CD14-positive monocyte (primary cell): Measurements from ENCODE around the gene PNMA1. TPM values are rescaled to one million over a fixed set of nuclear protein-coding genes. Genes with fewer than 3 reads are reported as not detected.

Experiments used
- DNase-seq, 3 donors: peaks; one replicate each; pipeline ENCODE4 v3.0.0-alpha.2; 2011 to 2022
- H2AFZ ChIP-seq: 2 replicates; pipeline ENCODE4 v1.6.0; 2012; ENCODE audit warnings: mild to moderate bottlenecking, low read depth, low read length, inconsistent platforms; ENCODE audit not compliant: insufficient read depth, poor library complexity, severe bottlenecking
- H3K27ac ChIP-seq, 2 donors: 1 replicate in 1 of 2; 2 replicates in 1 of 2; pipeline ENCODE4 v1.5.1; 2012 to 2013; ENCODE audit warnings: low read length in 2 of 2, control low read depth in 1 of 2, inconsistent platforms in 1 of 2, low read depth in 1 of 2, mild to moderate bottlenecking in 1 of 2
- H3K27me3 ChIP-seq, 2 donors: one replicate each; pipeline versions ENCODE4 v1.6.0 to v1.6.1; 2011 to 2013; ENCODE audit warnings: low read length in 2 of 2; ENCODE audit not compliant: control insufficient read depth in 2 of 2, insufficient read depth in 2 of 2
- H3K36me3 ChIP-seq, 2 donors: replicated peaks in 1 of 2; 1 replicate in 1 of 2; 2 replicates in 1 of 2; pipeline versions ENCODE4 v1.5.1 to v1.6.1; 2012 to 2013; ENCODE audit warnings: low read length in 2 of 2, control low read depth in 1 of 2, inconsistent platforms in 1 of 2, mild to moderate bottlenecking in 1 of 2; ENCODE audit not compliant: insufficient read depth in 2 of 2, control insufficient read depth in 1 of 2
- H3K4me1 ChIP-seq, 2 donors: 1 replicate in 1 of 2; 2 replicates in 1 of 2; pipeline versions ENCODE4 v1.5.1 to v1.6.1; 2012 to 2013; ENCODE audit warnings: low read length in 2 of 2, control low read depth in 1 of 2, inconsistent platforms in 1 of 2, mild to moderate bottlenecking in 1 of 2, moderate library complexity in 1 of 2; ENCODE audit not compliant: insufficient read depth in 2 of 2, control insufficient read depth in 1 of 2
- H3K4me2 ChIP-seq: replicated peaks from 2 replicates; pipeline ENCODE3; 2012; ENCODE audit warnings: low read length, moderate library complexity, mild to moderate bottlenecking; ENCODE audit not compliant: poor library complexity, severe bottlenecking; ENCODE audit errors: extremely low read depth
- H3K4me3 ChIP-seq, 3 experiments: fragments of 200-600 bp in 1 of 3; sonication (generic) in 1 of 3; replicated peaks in 1 of 3; 1 replicate in 2 of 3; 2 replicates in 1 of 3; pipeline ENCODE4 v1.5.1; 2011 to 2013; ENCODE audit warnings: low read length in 3 of 3, mild to moderate bottlenecking in 3 of 3, control low read depth in 2 of 3, low read depth in 2 of 3, inconsistent platforms in 1 of 3, moderate library complexity in 1 of 3
- H3K79me2 ChIP-seq: 2 replicates; pipeline ENCODE4 v1.6.0; 2012; ENCODE audit warnings: mild to moderate bottlenecking, control low read depth, inconsistent platforms, low read length, moderate library complexity; ENCODE audit not compliant: insufficient read depth
- H3K9ac ChIP-seq: 2 replicates; pipeline ENCODE4 v1.6.0; 2017; ENCODE audit warnings: low read length, mild to moderate bottlenecking; ENCODE audit not compliant: insufficient read depth, poor library complexity, severe bottlenecking
- H3K9me3 ChIP-seq, 2 donors: replicated peaks in 1 of 2; 1 replicate in 1 of 2; 2 replicates in 1 of 2; pipeline versions ENCODE4 v1.5.1 to v1.6.1; 2012 to 2013; ENCODE audit warnings: low read length in 2 of 2, control low read depth in 1 of 2; ENCODE audit not compliant: control insufficient read depth in 1 of 2, insufficient read depth in 1 of 2
- H4K20me1 ChIP-seq: 2 replicates; pipeline ENCODE4 v1.6.0; 2012; ENCODE audit warnings: mild to moderate bottlenecking, low read length, control low read depth, moderate library complexity; ENCODE audit not compliant: insufficient read depth
- H3K27ac Mint-ChIP-seq, 7 donors: one replicate each; pipeline ENCODE4 v1.8.0; 2020; ENCODE audit warnings: mild to moderate bottlenecking in 7 of 7, mixed read lengths in 7 of 7, moderate library complexity in 6 of 7, inconsistent platforms in 2 of 7
- H3K27me3 Mint-ChIP-seq, 3 donors: one replicate each; pipeline ENCODE4 v1.8.0; 2021 to 2022; ENCODE audit warnings: low read depth in 3 of 3, mild to moderate bottlenecking in 3 of 3, mixed read lengths in 3 of 3, moderate library complexity in 3 of 3, inconsistent platforms in 1 of 3
- H3K36me3 Mint-ChIP-seq, 2 donors: one replicate each; pipeline ENCODE4 v1.8.0; 2020; ENCODE audit warnings: mixed read lengths in 2 of 2, inconsistent platforms in 1 of 2, mild to moderate bottlenecking in 1 of 2
- H3K4me1 Mint-ChIP-seq: one replicate; pipeline ENCODE4 v1.8.0; 2020; ENCODE audit warnings: mild to moderate bottlenecking, mixed read lengths
- H3K4me3 Mint-ChIP-seq, 2 donors: one replicate each; pipeline ENCODE4 v1.8.0; 2020; ENCODE audit warnings: mild to moderate bottlenecking in 2 of 2, mixed read lengths in 2 of 2, moderate library complexity in 1 of 2
- H3K9me3 Mint-ChIP-seq, 7 donors: one replicate each; pipeline ENCODE4 v1.8.0; 2020 to 2022; ENCODE audit warnings: mixed read lengths in 7 of 7, mild to moderate bottlenecking in 6 of 7, moderate library complexity in 6 of 7, inconsistent platforms in 2 of 7
- CTCF ChIP-seq: fragments of 200-600 bp; IDR thresholded peaks from one replicate; pipeline ENCODE4 v1.8.0; 2022; ENCODE audit warnings: antibody characterized with exemption, mild to moderate bottlenecking
- WGBS: methylation state at CpG from one replicate; pipeline ENCODE4 v1.1.5; 2013; ENCODE audit warnings: missing lambda C conversion rate; ENCODE audit not compliant: insufficient coverage; 5-methylcytosine and 5-hydroxymethylcytosine counted together
- intact Hi-C, 2 donors: fragments of 100-400 bp; cut with micrococcal nuclease; formaldehyde crosslinking; loops; one replicate each; pipeline versions ENCODE4 v1.15.0 to v1.15.1; 2023
- polyA plus RNA-seq, 3 donors: library from polyadenylated mRNA; depleted of rRNA in 1 of 3; unstranded in 2 of 3; stranded (reverse) in 1 of 3; fragments of 300-500 nt in 2 of 3; fragments of >200 nt in 1 of 3; fragmentation: Illumina TruSeq in 2 of 3; gene quantifications; 1 replicate in 2 of 3; 2 replicates in 1 of 3; pipeline ENCODE4 v1.2.3, GENCODE V29; 2012 to 2021

PNMA1 gene
- polyA plus RNA-seq, 3 donors, result 2.4 to 6.4 (median 4.4) TPM

GRCh38 chr14:73694083-73694482, 20.1 kb downstream of the PNMA1 start:
- Histone ChIP-seq H3K9ac (no peak overlapping the region), H4K20me1 (no peaks in the 10 kb centered on the region), H2AFZ (no peak overlapping the region), H3K27ac (no peak overlapping the region), H3K79me2 (no peaks in the 10 kb centered on the region), H3K9me3 (no peaks in the 10 kb centered on the region), H3K27me3 (no peaks in the 10 kb centered on the region), H3K36me3 (no peaks in the 10 kb centered on the region), H3K4me3 (no peak overlapping the region), H3K4me1 (peaks cover 0 to 6% of the 10 kb centered on the region in 2 donors), H3K4me2 (no peak overlapping the region)
- Mint-ChIP-seq H3K27me3 (peaks cover 0 to 2% (median 0%) of the 10 kb centered on the region in 3 donors), H3K36me3 (peaks cover 0 to 12% of the 10 kb centered on the region in 2 donors), H3K9me3 (no peaks in the 10 kb centered on the region), H3K27ac (peak overlapping the region in 2 of 7 donors; percentile 6 to 26), H3K4me1 (peaks cover 12% of the 10 kb centered on the region), H3K4me3 (no peak overlapping the region)
- 100% methylated on average over 1 of the region's 2 CpGs for WGBS
- DNase-seq, result no peak
- no peak for TF ChIP-seq CTCF
- intact Hi-C loops, result no loop called here

GRCh38 chr14:73686901-73687300, 27.3 kb downstream of the PNMA1 start:
- no peak for TF ChIP-seq CTCF
- no peak for DNase-seq
- no CpG with 5 or more reads among the region's 3 CpGs for WGBS
- H3K27ac ChIP-seq, result no peak overlapping the region
- H3K9me3 ChIP-seq, result no peaks in the 10 kb centered on the region
- Mint-ChIP-seq H3K27me3 (no peaks in the 10 kb centered on the region), H3K9me3 (peaks cover 0 to 5% (median 0%) of the 10 kb centered on the region in 7 donors), H3K4me3 (no peak overlapping the region), H3K36me3 (peaks cover 0 to 2% of the 10 kb centered on the region in 2 donors), H3K4me1 (peaks cover 2% of the 10 kb centered on the region), H3K27ac (no peak overlapping the region)
- no peak overlapping the region for H3K4me2 ChIP-seq
- H3K79me2 ChIP-seq, result no peaks in the 10 kb centered on the region
- H3K4me3 ChIP-seq, result no peak overlapping the region
- no peaks in the 10 kb centered on the region for H4K20me1 ChIP-seq
- no peaks in the 10 kb centered on the region for H3K36me3 ChIP-seq
- no peak overlapping the region for H2AFZ ChIP-seq
- H3K9ac ChIP-seq, result no peak overlapping the region
- H3K4me1 ChIP-seq, result no peaks in the 10 kb centered on the region
- intact Hi-C loops, result no loop called here
- H3K27me3 ChIP-seq, result no peaks in the 10 kb centered on the region
